ENCODE measurements around the gene CFAP210. TPM values are rescaled to one million over a fixed set of nuclear protein-coding genes. Genes with fewer than 3 reads are reported as not detected.

The CFAP210 gene
- total and polyA plus RNA-seq, 9 of the 15 experiments (the other 6 are each of a cell fraction or from before 2014, with no cell fraction given), result 0.75 to 3.6 (median 1.3) TPM

DNA sequence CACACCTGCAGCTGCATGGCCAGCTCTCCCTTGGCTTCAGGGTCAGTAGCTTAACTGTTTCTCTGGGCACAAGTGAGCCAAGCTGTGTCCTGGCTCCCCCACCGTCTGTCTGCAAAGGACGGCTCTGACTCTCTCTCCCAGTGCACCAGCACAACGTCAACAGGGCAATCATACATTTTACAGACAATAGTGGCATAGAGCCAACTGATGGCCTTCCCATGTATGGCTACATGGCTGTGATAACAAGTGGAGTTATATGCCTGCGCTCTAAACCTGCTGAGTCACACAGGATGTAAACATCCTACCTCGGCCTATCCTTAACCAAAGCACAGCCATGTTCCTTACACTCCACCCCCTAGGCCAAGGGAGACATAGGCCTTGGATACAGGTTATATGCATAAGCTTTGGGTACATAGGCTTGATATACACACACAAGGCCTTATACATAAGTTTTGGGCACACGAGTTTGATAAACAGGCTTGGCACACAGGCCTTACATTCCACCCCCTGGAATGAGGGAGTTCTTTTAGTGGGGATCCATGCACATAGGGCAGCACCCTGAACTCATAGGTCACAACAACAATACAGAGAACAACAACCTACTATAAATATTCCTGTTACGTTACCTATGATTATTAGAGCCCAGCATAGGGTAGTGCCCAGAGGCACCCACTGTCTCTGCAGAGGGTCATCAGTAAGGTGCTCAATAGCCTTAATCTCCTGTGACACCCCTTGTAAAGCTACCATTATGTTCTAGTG, 17.7 kb upstream of the CFAP210 start (continued):
- TF ChIP-seq ZNF217 (CRISPR knock-in tag; IDR thresholded peaks at IDR 0.05), result no peak
- TF ChIP-seq HDAC1 (IDR thresholded peaks at IDR 0.05), result peak in 1 of 2 experiments; percentile 65; a peak in 2 of 4 replicates
- peak; percentile 99 for TF ChIP-seq RREB1 (CRISPR knock-in tag; IDR thresholded peaks at IDR 0.05)
- TF ChIP-seq PHB (CRISPR knock-in tag; IDR thresholded peaks at IDR 0.05), result no peak
- TF ChIP-seq STAT5B (CRISPR knock-in tag; IDR thresholded peaks at IDR 0.05), result peak; percentile 90
- TF ChIP-seq IFI16 (CRISPR knock-in tag; IDR thresholded peaks at IDR 0.05), result peak; percentile 97
- TF ChIP-seq, protein P1, sequence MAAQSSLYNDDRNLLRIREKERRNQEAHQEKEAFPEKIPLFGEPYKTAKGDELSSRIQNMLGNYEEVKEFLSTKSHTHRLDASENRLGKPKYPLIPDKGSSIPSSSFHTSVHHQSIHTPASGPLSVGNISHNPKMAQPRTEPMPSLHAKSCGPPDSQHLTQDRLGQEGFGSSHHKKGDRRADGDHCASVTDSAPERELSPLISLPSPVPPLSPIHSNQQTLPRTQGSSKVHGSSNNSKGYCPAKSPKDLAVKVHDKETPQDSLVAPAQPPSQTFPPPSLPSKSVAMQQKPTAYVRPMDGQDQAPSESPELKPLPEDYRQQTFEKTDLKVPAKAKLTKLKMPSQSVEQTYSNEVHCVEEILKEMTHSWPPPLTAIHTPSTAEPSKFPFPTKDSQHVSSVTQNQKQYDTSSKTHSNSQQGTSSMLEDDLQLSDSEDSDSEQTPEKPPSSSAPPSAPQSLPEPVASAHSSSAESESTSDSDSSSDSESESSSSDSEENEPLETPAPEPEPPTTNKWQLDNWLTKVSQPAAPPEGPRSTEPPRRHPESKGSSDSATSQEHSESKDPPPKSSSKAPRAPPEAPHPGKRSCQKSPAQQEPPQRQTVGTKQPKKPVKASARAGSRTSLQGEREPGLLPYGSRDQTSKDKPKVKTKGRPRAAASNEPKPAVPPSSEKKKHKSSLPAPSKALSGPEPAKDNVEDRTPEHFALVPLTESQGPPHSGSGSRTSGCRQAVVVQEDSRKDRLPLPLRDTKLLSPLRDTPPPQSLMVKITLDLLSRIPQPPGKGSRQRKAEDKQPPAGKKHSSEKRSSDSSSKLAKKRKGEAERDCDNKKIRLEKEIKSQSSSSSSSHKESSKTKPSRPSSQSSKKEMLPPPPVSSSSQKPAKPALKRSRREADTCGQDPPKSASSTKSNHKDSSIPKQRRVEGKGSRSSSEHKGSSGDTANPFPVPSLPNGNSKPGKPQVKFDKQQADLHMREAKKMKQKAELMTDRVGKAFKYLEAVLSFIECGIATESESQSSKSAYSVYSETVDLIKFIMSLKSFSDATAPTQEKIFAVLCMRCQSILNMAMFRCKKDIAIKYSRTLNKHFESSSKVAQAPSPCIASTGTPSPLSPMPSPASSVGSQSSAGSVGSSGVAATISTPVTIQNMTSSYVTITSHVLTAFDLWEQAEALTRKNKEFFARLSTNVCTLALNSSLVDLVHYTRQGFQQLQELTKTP (IDR thresholded peaks at IDR 0.05; ENCODE audit: low read depth in 1 of 2, partially characterized antibody in 2 of 2), result no peak
- no peak for TF ChIP-seq TCF7 (IDR thresholded peaks at IDR 0.05; ENCODE audit: borderline replicate concordance)
- TF ChIP-seq, protein P2, sequence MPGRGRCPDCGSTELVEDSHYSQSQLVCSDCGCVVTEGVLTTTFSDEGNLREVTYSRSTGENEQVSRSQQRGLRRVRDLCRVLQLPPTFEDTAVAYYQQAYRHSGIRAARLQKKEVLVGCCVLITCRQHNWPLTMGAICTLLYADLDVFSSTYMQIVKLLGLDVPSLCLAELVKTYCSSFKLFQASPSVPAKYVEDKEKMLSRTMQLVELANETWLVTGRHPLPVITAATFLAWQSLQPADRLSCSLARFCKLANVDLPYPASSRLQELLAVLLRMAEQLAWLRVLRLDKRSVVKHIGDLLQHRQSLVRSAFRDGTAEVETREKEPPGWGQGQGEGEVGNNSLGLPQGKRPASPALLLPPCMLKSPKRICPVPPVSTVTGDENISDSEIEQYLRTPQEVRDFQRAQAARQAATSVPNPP (IDR thresholded peaks at IDR 0.05; ENCODE audit: borderline replicate concordance, insufficient read depth, insufficient read length), result no peak
- TF ChIP-seq ZBTB17 (CRISPR knock-in tag; IDR thresholded peaks at IDR 0.05), result peak; percentile 98
- TF ChIP-seq MECOM (CRISPR knock-in tag; IDR thresholded peaks at IDR 0.05), result peak; percentile 95
- TF ChIP-seq, protein P3, sequence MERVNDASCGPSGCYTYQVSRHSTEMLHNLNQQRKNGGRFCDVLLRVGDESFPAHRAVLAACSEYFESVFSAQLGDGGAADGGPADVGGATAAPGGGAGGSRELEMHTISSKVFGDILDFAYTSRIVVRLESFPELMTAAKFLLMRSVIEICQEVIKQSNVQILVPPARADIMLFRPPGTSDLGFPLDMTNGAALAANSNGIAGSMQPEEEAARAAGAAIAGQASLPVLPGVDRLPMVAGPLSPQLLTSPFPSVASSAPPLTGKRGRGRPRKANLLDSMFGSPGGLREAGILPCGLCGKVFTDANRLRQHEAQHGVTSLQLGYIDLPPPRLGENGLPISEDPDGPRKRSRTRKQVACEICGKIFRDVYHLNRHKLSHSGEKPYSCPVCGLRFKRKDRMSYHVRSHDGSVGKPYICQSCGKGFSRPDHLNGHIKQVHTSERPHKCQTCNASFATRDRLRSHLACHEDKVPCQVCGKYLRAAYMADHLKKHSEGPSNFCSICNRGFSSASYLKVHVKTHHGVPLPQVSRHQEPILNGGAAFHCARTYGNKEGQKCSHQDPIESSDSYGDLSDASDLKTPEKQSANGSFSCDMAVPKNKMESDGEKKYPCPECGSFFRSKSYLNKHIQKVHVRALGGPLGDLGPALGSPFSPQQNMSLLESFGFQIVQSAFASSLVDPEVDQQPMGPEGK (CRISPR knock-in tag; IDR thresholded peaks at IDR 0.05; ENCODE audit: borderline replicate concordance), result peak; percentile 93; the same call in 1 of the 2 replicates
- TF ChIP-seq ZBTB7A (IDR thresholded peaks at IDR 0.05; ENCODE audit: borderline replicate concordance, control insufficient read depth, low read depth, low read length), result no peak
